ENCODE measurements around the gene RBL1. TPM values are rescaled to one million over a fixed set of nuclear protein-coding genes. Genes with fewer than 3 reads are reported as not detected.
A peak's percentile ranks its signal among the peaks of the same experiment; 100 is the strongest.

The RBL1 gene
- total and polyA plus RNA-seq, 4 donors = 0.38 to 8.9 (median 3.7) TPM

GRCh38 chr20:37120497-37120896, 24.7 kb upstream of the RBL1 start:
- intact Hi-C loops (cut with DNase I) = no loop called here
- DNase-seq (no peak), ATAC-seq (ENCODE audit: low FRiP score) (no peak)
- Histone ChIP-seq H3K36me3 (ENCODE audit: control insufficient read depth in 1 of 2, insufficient read depth in 2 of 2, low read length in 1 of 2) (no peaks in the 10 kb centered on the region), H3K27me3 (ENCODE audit: control insufficient read depth in 1 of 2, insufficient read depth in 2 of 2, low read length in 1 of 2) (no peaks in the 10 kb centered on the region), H3K27ac (ENCODE audit: low read depth in 1 of 2, low read length in 2 of 2) (no peak overlapping the region), H3K9me3 (ENCODE audit: control insufficient read depth, low read length) (no peaks in the 10 kb centered on the region), H3K4me1 (ENCODE audit: control insufficient read depth in 1 of 2, insufficient read depth in 2 of 2, low read length in 2 of 2) (no peaks in the 10 kb centered on the region), H3K4me3 (ENCODE audit: low read length in 2 of 2) (no peak overlapping the region)
- WGBS, 2 donors = 79 to 86% methylated on average over 4 of the region's 4 CpGs

GRCh38 chr20:37119356-37120036, 23.7 kb upstream of the RBL1 start:
- ATAC-seq (ENCODE audit: low FRiP score) = no peak
- DNase-seq = no peak
- intact Hi-C loops (cut with DNase I) = no loop called here
- no peak overlapping the region for H3K27ac ChIP-seq (ENCODE audit: low read depth in 1 of 2, low read length in 2 of 2)
- H3K36me3 ChIP-seq (ENCODE audit: control insufficient read depth in 1 of 2, insufficient read depth in 2 of 2, low read length in 1 of 2) = no peaks in the 10 kb centered on the region
- no peaks in the 10 kb centered on the region for H3K27me3 ChIP-seq (ENCODE audit: control insufficient read depth in 1 of 2, insufficient read depth in 2 of 2, low read length in 1 of 2)
- H3K9me3 ChIP-seq (ENCODE audit: control insufficient read depth, low read length) = no peaks in the 10 kb centered on the region
- no peaks in the 10 kb centered on the region for H3K4me1 ChIP-seq (ENCODE audit: control insufficient read depth in 1 of 2, insufficient read depth in 2 of 2, low read length in 2 of 2)
- H3K4me3 ChIP-seq (ENCODE audit: low read length in 2 of 2) = no peak overlapping the region
- WGBS, 2 donors = 92 to 94% methylated on average over 7 of the region's 7 CpGs

GRCh38 chr20:37114012-37114411, 18.2 kb upstream of the RBL1 start:
- Histone ChIP-seq H3K27ac (ENCODE audit: low read depth in 1 of 2, low read length in 2 of 2) (no peak overlapping the region), H3K4me1 (ENCODE audit: control insufficient read depth in 1 of 2, insufficient read depth in 2 of 2, low read length in 2 of 2) (no peaks in the 10 kb centered on the region), H3K9me3 (ENCODE audit: control insufficient read depth, low read length) (no peaks in the 10 kb centered on the region), H3K4me3 (ENCODE audit: low read length in 2 of 2) (no peak overlapping the region), H3K27me3 (ENCODE audit: control insufficient read depth in 1 of 2, insufficient read depth in 2 of 2, low read length in 1 of 2) (no peaks in the 10 kb centered on the region), H3K36me3 (ENCODE audit: control insufficient read depth in 1 of 2, insufficient read depth in 2 of 2, low read length in 1 of 2) (no peaks in the 10 kb centered on the region)
- ATAC-seq (ENCODE audit: low FRiP score) (no peak), DNase-seq (no peak)
- intact Hi-C loops (cut with DNase I) = no loop called here
- 94 to 95% methylated on average over 8 of the region's 8 CpGs for WGBS, 2 donors

- intact Hi-C loops (cut with DNase I) = no loop called here
- Histone ChIP-seq H3K9me3 (ENCODE audit: control insufficient read depth, low read length) (no peaks in the 10 kb centered on the region), H3K27ac (ENCODE audit: low read depth in 1 of 2, low read length in 2 of 2) (no peak overlapping the region), H3K4me1 (ENCODE audit: control insufficient read depth in 1 of 2, insufficient read depth in 2 of 2, low read length in 2 of 2) (no peaks in the 10 kb centered on the region), H3K36me3 (ENCODE audit: control insufficient read depth in 1 of 2, insufficient read depth in 2 of 2, low read length in 1 of 2) (no peaks in the 10 kb centered on the region), H3K4me3 (ENCODE audit: low read length in 2 of 2) (no peak overlapping the region), H3K27me3 (ENCODE audit: control insufficient read depth in 1 of 2, insufficient read depth in 2 of 2, low read length in 1 of 2) (no peaks in the 10 kb centered on the region)
- no peak for DNase-seq
- no peak for ATAC-seq (ENCODE audit: low FRiP score)
- WGBS, 2 donors = 87 to 94% methylated on average over 2 of the region's 2 CpGs
Observed at GRCh38 chr20:37111926-37112455, 16.2 kb upstream of the RBL1 start.

- no peak overlapping the region for H3K4me3 ChIP-seq (ENCODE audit: low read length in 2 of 2)
- H3K27me3 ChIP-seq (ENCODE audit: control insufficient read depth in 1 of 2, insufficient read depth in 2 of 2, low read length in 1 of 2) = no peaks in the 10 kb centered on the region
- no peaks in the 10 kb centered on the region for H3K9me3 ChIP-seq (ENCODE audit: control insufficient read depth, low read length)
- DNase-seq (no peak), ATAC-seq (ENCODE audit: low FRiP score) (no peak)
- intact Hi-C loops (cut with DNase I) = no loop called here
- WGBS, 2 donors = 94% methylated on average over 4 of the region's 4 CpGs
- H3K27ac ChIP-seq (ENCODE audit: low read depth in 1 of 2, low read length in 2 of 2) = no peak overlapping the region
- H3K36me3 ChIP-seq (ENCODE audit: control insufficient read depth in 1 of 2, insufficient read depth in 2 of 2, low read length in 1 of 2) = no peaks in the 10 kb centered on the region
- no peaks in the 10 kb centered on the region for H3K4me1 ChIP-seq (ENCODE audit: control insufficient read depth in 1 of 2, insufficient read depth in 2 of 2, low read length in 2 of 2)
Observed at GRCh38 chr20:37108676-37109075, 12.9 kb upstream of the RBL1 start.

GRCh38 chr20:37102571-37102970, 6.8 kb upstream of the RBL1 start:
- no peaks in the 10 kb centered on the region for H3K27me3 ChIP-seq (ENCODE audit: control insufficient read depth in 1 of 2, insufficient read depth in 2 of 2, low read length in 1 of 2)
- no peak overlapping the region for H3K4me3 ChIP-seq (ENCODE audit: low read length in 2 of 2)
- H3K9me3 ChIP-seq (ENCODE audit: control insufficient read depth, low read length) = no peaks in the 10 kb centered on the region
- no peak for ATAC-seq (ENCODE audit: low FRiP score)
- no peaks in the 10 kb centered on the region for H3K36me3 ChIP-seq (ENCODE audit: control insufficient read depth in 1 of 2, insufficient read depth in 2 of 2, low read length in 1 of 2)
- no peak overlapping the region for H3K27ac ChIP-seq (ENCODE audit: low read depth in 1 of 2, low read length in 2 of 2)
- no peak for DNase-seq
- 86 to 91% methylated on average over 6 of the region's 6 CpGs for WGBS, 2 donors
- no peaks in the 10 kb centered on the region for H3K4me1 ChIP-seq (ENCODE audit: control insufficient read depth in 1 of 2, insufficient read depth in 2 of 2, low read length in 2 of 2)
- intact Hi-C loops (cut with DNase I) = no loop called here

GRCh38 chr20:37096415-37097041, 731 bp upstream of the RBL1 start:
- Histone ChIP-seq H3K36me3 (ENCODE audit: control insufficient read depth in 1 of 2, insufficient read depth in 2 of 2, low read length in 1 of 2) (no peaks in the 10 kb centered on the region), H3K4me1 (ENCODE audit: control insufficient read depth in 1 of 2, insufficient read depth in 2 of 2, low read length in 2 of 2) (no peaks in the 10 kb centered on the region), H3K4me3 (ENCODE audit: low read length in 2 of 2) (no peak overlapping the region), H3K27me3 (ENCODE audit: control insufficient read depth in 1 of 2, insufficient read depth in 2 of 2, low read length in 1 of 2) (no peaks in the 10 kb centered on the region), H3K27ac (ENCODE audit: low read depth in 1 of 2, low read length in 2 of 2) (no peak overlapping the region), H3K9me3 (ENCODE audit: control insufficient read depth, low read length) (no peaks in the 10 kb centered on the region)
- DNase-seq = no peak
- ATAC-seq (ENCODE audit: low FRiP score) = no peak
- intact Hi-C loops (cut with DNase I) = no loop called here
- WGBS, 2 donors = 62 to 63% methylated on average over 11 of the region's 11 CpGs

GRCh38 chr20:37095108-37095598, 644 bp downstream of the RBL1 start:
- peak overlapping the region; percentile 12 to 52 for H3K4me3 ChIP-seq (ENCODE audit: low read length in 2 of 2)
- H3K27me3 ChIP-seq (ENCODE audit: control insufficient read depth in 1 of 2, insufficient read depth in 2 of 2, low read length in 1 of 2) = no peaks in the 10 kb centered on the region
- no peaks in the 10 kb centered on the region for H3K36me3 ChIP-seq (ENCODE audit: control insufficient read depth in 1 of 2, insufficient read depth in 2 of 2, low read length in 1 of 2)
- H3K27ac ChIP-seq (ENCODE audit: low read depth in 1 of 2, low read length in 2 of 2) = no peak overlapping the region
- DNase-seq = no peak
- no peak for ATAC-seq (ENCODE audit: low FRiP score)
- H3K4me1 ChIP-seq (ENCODE audit: control insufficient read depth in 1 of 2, insufficient read depth in 2 of 2, low read length in 2 of 2) = no peaks in the 10 kb centered on the region
- no peaks in the 10 kb centered on the region for H3K9me3 ChIP-seq (ENCODE audit: control insufficient read depth, low read length)
- WGBS, 2 donors = 2 to 4% methylated on average over 19 of the region's 19 CpGs
- intact Hi-C loops (cut with DNase I) = no loop called here

- WGBS, 2 donors = 84 to 86% methylated on average over 2 of the region's 2 CpGs
- Histone ChIP-seq H3K27ac (ENCODE audit: low read depth in 1 of 2, low read length in 2 of 2) (no peak overlapping the region), H3K4me3 (ENCODE audit: low read length in 2 of 2) (no peak overlapping the region), H3K27me3 (ENCODE audit: control insufficient read depth in 1 of 2, insufficient read depth in 2 of 2, low read length in 1 of 2) (no peaks in the 10 kb centered on the region), H3K9me3 (ENCODE audit: control insufficient read depth, low read length) (no peaks in the 10 kb centered on the region), H3K4me1 (ENCODE audit: control insufficient read depth in 1 of 2, insufficient read depth in 2 of 2, low read length in 2 of 2) (no peaks in the 10 kb centered on the region), H3K36me3 (ENCODE audit: control insufficient read depth in 1 of 2, insufficient read depth in 2 of 2, low read length in 1 of 2) (no peaks in the 10 kb centered on the region)
- ATAC-seq (ENCODE audit: low FRiP score) (no peak), DNase-seq (no peak)
- intact Hi-C loops (cut with DNase I) = no loop called here
Observed at GRCh38 chr20:37090407-37090806, 5.4 kb downstream of the RBL1 start.
